ENCODE measurements around the gene LIPJ.

The LIPJ gene, protein sequence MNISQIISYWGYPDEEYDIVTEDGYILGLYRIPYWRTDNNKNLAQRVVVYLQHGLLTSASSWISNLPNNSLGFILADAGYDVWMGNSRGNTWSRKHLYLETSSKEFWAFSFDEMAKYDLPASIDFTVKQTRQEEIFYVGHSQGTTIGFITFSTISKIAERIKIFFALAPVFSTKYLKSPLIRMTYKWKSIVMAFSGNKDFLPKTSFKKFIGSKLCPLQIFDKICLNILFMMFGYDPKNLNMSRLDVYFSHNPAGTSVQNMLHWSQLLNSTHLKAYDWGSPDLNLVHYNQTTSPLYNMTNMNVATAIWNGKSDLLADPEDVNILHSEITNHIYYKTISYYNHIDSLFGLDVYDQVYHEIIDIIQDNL

DNA sequence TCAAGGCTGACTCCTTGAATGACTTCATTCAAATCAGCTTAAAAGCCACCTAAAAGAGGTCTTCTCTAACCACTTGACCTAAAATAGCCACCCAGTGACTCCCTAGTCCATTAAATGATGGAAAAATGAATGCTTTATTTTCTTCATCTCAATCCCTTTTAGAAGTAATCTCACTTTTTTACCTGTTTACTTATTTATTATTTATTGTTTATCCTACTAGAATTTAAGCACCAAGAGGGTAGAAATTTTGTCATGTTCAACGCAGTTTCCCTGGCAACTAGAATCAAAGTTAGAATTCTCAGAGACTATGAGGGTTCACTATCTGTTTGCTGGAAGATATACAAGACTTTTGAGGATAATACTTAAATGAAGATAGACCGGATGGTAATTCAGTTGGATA lies at the start of gene LIPJ:
LIPJ (plus strand) TSS at position 301 of the 400 bp plus-strand sequence. CDS start 3,926 bp downstream, outside the sequence.
- DNase-seq (ENCODE audit: low read depth, low spot score) = no peak

DNA sequence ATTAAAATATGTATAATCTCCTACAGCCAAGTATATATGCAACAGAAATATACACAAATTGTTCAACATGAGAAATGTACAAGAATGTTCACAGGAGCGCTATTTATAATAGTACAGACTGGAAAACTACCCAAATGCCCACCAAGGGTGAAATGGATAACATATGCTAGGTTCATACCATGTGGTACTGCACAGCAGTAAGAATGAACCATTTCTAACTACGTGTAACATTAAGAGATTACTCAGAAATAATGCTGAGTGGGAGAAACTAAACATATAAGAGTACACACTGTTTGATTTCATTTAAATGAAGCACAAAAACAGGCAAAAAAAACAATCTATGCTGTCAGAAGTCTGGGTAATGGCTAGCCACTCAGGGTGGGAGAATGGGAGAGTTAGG lies 49.2 kb upstream of the LIPJ start:
- DNase-seq (ENCODE audit: low read depth, low spot score) = no peak

DNA sequence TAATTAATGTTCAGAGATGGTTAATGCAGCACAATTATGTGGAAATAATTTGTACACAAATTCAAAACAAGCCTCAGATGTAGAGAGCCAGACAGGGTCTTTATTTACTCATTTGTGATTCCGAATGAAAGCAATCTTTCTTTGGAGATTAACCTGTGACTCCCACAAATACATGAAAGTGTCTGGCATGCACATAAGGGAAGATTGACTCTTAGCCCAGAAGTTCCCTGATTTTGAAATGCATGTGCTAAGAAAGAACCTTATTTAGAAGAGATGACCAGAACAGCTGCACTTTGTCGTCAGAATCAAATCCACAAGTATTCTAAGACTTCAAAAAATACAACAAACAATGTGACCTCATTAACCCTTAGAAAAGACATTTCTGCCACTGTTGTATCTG lies 48.5 kb upstream of the LIPJ start:
- peak; percentile 80 for DNase-seq (ENCODE audit: low read depth, low spot score)

DNA sequence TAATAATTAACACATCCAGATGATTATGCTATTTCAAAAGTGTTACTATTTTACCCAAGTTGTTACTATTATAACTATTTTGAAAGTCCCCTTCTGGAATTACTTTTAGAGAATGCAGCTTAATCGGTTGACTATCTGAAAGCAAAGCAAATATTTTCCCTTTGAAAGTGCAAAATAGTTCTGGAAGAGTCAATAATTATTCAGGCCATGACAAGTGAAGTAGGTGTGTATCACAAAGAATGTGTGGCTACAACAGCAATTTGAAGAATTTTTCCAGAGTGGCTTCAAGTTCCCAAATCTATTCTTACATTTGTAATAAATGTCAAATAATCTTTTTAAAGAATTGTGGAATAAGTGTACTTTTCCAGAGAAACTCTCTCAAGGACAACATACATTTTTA lies 46.2 kb upstream of the LIPJ start:
- peak; percentile 53 for DNase-seq (ENCODE audit: low read depth, low spot score)

DNA sequence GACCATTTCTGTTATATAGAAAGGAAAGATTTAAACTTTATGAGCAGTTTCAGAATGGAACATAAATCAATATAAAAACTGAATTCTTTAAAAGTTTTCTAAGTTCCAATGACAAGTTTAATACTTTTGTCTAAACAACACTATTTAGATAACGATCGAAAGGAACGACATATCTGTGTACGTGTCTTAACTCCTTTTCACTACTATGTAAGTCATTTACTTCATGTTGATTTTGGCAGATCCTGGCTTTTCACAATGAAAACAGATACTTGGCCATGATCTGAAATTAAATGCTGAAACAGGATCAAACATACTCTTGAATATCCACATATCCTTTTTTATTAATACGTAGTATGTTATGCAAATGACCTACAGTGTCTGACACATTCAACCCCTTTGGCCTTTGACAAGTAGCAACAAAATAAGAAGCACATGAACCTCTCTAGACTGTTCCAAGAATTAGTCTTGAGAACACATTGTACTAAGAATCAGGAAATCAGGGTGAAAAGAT lies 45.4 kb upstream of the LIPJ start:
- no peak for DNase-seq (ENCODE audit: low read depth, low spot score)

DNA sequence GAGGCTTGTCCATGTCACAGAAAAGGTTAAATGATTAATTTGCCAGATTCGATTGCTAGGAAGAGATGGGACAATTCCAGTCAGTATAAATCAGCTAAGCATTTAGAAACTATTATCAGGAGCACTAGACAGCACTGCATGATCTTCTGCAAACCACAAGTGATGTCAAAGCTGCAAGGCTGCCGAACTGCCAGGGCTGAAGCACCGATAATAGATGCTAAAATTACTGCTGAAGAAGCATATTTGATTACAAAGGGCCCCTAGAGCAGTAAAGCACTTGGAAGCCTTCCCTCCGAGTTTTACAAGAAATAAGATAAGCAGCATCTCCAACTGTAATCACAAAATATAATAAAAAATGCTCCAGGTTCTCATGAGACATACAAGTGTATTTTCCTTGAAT lies 44.0 kb upstream of the LIPJ start:
- DNase-seq (ENCODE audit: low read depth, low spot score) = no peak

DNA sequence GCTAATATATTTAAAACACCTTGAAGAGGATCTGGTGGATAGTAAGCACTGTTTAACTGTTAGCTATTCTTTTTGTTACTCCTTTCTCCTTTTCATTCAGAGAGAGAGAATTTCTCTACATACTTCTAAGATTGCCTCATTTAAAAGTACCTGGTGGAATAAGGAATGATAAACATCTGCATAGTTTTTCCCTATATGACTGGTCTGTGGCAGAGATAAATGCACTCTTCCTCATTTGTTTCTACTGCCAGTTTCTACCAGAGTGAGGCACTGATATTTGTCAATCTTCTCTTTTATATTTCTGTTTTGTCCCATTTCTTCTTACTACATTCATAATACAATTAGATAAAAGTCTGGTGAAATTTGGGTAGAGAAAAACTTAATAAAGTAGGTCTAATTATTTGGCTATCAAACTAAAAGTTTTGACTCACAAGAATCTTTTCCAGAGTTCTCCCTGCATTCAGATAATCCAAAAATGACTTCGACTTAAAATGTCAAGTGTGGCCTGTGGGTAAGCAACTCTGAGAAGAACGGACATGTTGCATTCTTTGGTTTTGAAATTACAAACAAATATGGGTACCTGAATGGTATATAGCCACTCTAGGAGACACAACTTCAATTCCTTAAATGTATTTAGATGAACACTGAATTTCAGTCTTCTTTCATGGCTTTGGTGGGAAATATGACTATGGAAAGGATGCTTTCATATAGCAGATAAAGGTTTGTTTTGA lies 42.3 kb upstream of the LIPJ start:
- no peak for DNase-seq (ENCODE audit: low read depth, low spot score)

DNA sequence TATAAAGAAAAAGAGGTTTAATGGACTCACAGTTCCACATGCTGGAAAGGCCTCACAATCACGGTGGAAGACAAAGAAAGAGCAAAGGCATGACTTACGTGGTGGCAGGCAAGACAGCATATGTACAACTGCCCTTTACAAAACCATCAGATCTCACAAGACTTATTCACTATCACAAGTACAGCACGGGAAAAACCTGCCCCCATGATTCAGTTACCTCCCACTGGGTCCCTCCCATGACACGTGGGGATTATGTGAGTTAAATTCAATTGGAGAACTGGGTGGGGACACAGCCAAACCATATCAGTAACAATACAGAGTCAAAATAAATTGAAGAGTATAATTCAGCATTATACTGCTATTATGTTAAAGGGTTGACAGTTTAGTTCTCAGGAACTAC lies 41.2 kb upstream of the LIPJ start:
- no peak for DNase-seq (ENCODE audit: low read depth, low spot score)

DNA sequence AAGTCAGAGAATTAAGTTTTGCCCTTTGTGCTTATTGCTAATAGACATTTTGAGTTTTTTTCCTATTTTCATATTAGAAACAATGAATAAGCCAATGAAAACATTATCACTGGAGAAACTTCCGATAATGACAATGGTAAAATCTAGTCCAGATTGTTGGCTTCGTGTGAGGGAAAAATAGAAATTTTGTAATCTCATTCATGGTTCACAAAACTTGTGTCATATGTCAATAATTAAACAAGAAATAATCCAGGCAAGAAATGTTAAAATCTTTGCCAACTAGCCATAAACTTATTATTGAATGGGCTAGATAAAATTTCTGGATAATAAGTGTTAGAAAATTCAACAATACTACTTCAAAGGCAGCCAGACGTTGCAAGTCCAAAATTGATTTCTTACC lies 40.1 kb upstream of the LIPJ start:
- DNase-seq (ENCODE audit: low read depth, low spot score) = no peak

DNA sequence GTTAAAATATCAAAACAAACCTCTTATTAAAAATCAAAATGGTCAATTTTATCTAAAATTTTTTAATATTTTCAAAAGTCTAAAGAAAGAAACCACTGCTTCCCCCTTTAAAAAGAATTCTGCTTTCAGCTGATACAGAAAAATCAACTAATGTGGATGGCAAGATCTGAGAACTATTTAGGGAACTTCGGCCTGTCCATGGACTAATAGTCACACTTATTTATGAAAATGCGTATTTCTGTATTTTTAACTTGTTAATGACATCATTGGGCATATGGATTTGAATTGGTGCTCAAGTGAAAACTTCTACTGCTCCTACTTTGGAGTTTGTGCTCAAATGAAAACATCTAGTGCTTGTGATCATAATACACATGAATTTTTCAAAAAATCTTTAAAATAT lies 35.3 kb upstream of the LIPJ start:
- no peak for DNase-seq (ENCODE audit: low read depth, low spot score)

DNA sequence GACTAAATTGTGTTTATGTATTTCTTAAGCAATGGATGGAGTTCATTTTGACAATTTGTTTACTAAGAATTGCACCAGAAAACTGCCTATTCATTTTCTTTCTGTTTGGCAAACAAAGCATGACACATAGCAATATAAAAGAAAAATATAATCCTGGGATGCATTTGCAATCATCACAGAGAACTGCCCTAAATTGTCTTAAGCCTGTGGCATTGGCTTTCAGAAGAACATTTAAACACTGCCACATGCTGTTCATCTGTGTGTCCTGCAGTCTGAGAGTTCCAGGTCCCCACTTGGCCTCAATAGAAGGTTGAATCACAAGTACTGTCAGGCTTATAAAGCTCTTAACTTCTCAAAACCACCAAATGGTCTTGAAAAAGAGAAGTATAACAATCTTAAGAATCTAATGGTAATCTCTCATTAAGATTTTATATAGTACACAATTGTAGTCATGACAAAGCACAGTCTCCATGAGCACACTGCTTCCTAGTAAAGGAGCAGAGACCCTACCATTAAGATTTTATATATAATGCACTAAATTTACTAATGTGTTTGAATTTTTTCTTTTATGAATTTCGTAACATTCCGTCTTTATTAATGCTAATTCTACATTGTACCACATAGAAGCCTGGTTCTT lies 33.3 kb upstream of the LIPJ start:
- DNase-seq (ENCODE audit: low read depth, low spot score) = peak; percentile 82

DNA sequence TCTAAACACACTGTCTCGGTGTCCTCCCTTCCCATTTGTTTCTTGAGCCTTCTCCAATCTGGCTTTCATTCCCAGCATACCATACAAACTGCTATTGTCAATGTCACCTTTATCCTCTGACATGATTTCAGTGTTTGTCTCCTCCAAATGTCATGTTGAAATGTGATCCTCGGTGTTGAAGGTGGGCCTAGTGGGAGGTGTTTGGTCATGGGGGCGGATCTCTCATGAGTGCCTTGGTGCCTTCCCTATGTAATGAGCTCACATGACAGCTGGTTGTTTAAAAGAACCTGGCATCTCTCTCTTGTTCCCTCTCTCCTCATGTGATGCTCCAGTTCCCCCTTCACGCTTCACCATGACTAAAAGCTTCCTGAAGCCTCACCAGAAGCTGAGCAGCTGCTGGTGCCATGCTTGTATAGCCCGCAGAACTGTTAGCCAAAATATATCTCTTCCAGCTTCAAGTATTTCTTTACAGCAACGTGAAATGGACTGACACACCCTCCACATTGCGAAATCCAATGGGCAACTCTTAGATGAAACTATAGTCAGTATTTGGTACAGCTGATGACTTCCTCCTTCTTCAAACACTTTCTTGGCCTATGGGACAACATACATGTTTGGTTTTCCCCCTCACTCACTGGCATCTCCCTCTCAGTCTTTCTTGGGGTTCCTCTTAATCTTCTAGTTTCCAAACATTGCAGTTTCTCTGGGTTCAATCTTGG lies 31.2 kb upstream of the LIPJ start:
- no peak for DNase-seq (ENCODE audit: low read depth, low spot score)

DNA sequence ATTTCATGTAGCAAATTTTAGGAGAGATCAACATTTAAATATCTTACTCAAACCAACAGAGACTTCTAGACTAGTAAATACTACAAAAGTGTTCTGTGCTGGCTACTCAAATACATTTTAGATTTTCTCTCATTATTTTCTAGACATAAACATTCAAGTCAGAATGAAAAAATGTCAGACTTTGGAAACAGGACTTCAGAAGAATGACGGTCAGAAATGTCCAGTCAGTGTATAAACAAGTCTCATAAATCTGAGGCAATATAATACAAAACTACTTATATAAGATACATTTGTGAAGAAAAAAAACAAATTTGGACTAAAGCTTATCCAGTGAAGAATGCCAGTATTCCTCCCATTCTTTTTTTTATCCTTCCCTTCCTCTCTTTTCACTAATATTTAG lies 29.3 kb upstream of the LIPJ start:
- no peak for DNase-seq (ENCODE audit: low read depth, low spot score)

DNA sequence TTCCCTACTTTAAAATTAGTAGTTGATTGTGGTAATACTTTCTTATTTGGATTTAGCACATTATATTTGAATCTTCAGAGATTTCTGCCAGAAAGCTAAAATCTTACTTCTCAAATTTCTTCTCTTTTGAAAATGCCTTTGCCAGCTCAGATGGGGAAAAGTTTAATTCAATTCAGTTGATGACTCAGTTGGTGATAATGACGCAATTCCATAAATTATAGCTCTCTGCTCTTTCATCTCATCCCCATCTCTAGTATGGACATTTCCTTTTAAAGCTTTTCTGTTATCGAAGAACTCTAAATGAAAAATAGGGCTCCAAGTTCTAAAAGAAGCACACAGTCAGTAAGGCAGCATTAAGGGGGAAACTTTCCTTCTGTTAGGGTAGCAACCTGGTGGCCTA lies 28.9 kb upstream of the LIPJ start:
- DNase-seq (ENCODE audit: low read depth, low spot score) = peak; percentile 66

DNA sequence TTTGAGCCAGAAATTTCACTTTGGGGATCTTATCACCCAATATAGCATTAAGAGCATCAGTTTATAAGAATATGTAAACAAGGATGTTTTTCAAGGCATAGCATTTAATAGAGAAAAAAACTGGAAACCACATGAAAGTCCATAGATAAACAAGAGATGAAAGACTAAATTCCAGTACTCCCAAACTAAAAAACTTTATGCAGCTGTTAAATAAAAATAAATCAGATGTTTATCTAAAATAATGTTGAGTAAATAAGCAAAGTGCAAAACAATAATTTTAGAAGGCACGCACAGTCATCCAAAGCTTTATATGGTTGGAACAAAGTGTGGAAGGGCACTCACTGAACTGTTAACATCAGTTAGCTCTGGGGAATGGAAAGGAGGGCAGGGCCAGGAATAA lies 24.4 kb upstream of the LIPJ start:
- DNase-seq (ENCODE audit: low read depth, low spot score) = no peak

DNA sequence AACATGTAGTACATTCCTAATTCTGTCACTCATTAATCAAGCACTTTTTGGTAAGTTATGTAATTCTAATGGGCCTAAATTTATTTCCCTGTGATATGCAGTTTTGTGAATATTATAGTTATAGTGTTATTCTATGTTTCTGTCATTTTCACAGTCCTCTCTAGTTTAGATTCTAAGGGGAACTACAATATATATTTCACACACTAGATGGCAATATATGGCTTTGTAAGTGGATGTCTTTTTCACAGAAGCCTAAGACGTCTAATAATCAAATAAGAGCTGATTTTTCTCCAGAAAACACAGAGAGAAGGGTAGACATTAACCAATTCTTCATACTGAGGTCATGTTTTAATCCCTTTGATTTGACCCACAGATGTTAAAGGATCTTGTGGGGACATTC lies 21.5 kb upstream of the LIPJ start:
- peak; percentile 41 for DNase-seq (ENCODE audit: low read depth, low spot score)

DNA sequence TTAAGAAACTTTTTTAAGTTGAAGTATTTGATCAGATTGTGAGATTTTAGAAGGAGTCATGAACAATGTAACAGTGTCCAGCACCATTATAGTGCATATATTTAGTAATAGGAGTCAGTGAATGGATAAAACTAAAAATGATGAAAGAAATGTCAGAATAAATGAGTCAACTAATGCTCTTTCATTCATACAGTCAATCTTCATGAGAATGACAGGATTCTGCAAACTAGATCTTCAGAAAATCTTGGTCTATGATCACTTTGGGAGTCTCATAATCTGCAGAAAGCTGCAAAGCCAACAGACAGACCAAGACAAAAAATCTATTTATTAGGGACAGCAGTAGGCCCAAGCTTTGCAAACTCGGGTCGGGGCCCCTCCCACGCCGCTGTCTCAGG lies 4.2 kb upstream of the LIPJ start:
- no peak for DNase-seq (ENCODE audit: low read depth, low spot score)

DNA sequence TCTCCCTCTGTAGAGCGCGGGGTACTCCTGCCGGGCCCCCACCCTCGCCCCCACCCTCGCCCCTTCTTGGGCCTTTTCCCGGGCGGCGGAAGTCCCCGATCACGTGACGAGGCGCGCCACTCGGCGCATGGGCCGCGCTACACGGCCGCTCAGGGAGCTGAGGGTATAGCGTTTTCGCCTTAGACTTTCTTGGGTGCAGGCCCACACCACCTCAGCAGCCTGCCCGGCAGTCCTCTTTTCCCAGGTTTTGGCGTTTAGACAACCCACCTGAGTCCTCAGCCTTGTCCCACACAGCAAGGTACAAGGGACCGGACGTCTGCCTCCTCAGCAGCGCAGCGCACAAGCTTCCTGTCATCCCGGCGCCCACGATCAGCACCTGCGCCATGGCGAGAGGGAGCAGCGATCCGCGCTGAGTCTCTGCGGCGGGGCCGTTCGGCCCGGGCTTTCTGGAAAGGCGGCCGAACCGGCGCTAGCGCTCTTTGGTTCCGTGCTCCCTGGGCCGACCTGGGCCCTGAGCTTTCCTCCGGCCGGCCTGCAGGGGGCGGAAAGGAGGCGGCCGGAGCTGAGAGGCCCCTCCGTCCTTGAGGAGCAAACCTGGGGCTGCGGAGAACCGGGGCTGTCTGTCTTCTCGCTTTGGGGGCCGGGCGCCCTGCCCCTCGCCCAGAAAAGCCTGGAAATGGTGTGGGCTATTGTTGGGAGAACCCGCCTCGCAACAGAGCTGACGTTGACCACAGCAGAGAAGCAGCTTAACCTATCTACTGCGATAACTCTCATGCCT lies 3.6 kb upstream of the LIPJ start, which contains the start of gene RNLS:
RNLS (minus strand) TSS at position 513 of the 778 bp plus-strand sequence.
- DNase-seq (ENCODE audit: low read depth, low spot score) = peak; percentile 81

DNA sequence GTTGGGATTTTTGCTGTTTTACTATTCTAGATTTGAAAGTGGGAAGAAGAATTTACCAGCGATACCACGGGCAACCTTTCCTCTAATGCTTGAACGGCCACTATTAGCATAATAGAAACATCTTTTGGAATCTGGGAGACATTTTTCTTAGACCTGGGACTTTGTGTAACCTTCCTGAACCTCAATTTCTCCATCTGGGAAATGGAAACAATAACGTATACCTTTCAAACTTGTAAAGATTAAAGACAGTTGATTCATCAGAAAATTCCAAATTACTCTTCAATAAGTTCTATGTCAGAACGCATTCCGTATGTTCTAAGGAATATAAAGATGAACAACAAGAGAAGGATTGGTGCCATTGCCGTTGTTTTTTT lies 3.0 kb upstream of the LIPJ start:
- DNase-seq (ENCODE audit: low read depth, low spot score) = no peak

DNA sequence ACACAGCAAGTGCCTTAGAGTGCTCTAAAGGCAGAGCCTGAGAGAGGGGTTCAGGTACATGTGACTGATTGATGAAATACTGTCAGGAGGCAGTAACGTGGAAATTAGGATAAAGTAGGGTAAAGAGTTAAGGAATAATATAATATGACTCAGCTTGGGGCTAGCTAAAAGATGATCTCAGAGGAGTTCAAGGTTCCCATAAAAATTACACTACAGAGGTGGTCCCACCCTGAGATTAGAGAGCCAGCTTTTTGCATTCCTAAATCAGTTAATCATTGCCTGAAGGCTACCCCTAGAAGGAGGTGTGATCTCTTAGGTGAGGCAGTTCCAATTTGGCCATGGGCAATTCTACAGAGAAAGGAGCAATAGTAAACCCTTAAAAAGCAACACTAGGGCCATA lies 5.8 kb downstream of the LIPJ start:
- no peak for DNase-seq (ENCODE audit: low read depth, low spot score)

DNA sequence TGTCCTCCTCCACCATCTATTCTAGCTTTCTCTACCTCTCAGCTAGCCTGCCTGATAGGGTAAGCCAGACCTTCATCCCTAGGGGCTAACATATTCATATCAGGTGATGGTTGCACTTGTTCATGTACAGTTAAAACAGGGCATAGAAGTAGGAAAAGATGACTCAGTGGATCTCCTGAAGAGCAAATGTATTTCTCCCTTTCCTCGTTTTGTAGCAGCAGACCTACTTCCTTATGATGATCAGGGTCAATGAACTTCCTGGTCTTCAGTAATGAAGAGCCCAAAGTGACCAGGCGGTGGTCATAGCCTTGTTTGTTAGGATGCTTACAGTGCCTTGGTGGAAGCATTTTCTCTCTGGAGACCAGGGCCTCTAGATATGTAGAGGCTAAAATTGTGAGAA lies 6.3 kb downstream of the LIPJ start:
- DNase-seq (ENCODE audit: low read depth, low spot score) = no peak
